ENCODE measurements around the gene IRX1. TPM values are rescaled to one million over a fixed set of nuclear protein-coding genes. Genes with fewer than 3 reads are reported as not detected.

Gene IRX1
- total RNA-seq, 3 donors from 2014 or later: not detected

DNA sequence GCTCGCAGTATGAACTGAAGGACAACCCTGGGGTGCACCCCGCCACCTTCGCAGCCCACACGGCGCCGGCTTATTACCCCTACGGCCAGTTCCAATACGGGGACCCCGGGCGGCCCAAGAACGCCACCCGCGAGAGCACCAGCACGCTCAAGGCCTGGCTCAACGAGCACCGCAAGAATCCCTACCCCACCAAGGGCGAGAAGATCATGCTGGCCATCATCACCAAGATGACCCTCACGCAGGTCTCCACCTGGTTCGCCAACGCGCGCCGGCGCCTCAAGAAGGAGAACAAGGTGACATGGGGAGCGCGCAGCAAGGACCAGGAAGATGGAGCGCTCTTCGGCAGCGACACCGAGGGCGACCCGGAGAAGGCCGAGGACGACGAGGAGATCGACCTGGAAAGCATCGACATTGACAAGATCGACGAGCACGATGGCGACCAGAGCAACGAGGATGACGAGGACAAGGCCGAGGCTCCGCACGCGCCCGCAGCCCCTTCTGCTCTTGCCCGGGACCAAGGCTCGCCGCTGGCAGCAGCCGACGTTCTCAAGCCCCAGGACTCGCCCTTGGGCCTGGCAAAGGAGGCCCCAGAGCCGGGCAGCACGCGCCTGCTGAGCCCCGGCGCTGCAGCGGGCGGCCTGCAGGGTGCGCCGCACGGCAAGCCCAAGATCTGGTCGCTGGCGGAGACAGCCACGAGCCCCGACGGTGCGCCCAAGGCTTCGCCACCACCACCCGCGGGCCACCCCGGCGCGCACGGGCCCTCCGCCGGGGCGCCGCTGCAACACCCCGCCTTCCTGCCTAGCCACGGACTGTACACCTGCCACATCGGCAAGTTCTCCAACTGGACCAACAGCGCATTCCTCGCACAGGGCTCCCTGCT, 3.8 kb downstream of the IRX1 start:
- ATAC-seq (no peak), DNase-seq (no peak)
- H3K9me3 ChIP-seq: no peaks in the 10 kb centered on the region
- H3K36me3 ChIP-seq (ENCODE audit: low read depth): no peaks in the 10 kb centered on the region
- H3K4me1 ChIP-seq (ENCODE audit: low read depth): no peaks in the 10 kb centered on the region
- TF ChIP-seq, protein P1, sequence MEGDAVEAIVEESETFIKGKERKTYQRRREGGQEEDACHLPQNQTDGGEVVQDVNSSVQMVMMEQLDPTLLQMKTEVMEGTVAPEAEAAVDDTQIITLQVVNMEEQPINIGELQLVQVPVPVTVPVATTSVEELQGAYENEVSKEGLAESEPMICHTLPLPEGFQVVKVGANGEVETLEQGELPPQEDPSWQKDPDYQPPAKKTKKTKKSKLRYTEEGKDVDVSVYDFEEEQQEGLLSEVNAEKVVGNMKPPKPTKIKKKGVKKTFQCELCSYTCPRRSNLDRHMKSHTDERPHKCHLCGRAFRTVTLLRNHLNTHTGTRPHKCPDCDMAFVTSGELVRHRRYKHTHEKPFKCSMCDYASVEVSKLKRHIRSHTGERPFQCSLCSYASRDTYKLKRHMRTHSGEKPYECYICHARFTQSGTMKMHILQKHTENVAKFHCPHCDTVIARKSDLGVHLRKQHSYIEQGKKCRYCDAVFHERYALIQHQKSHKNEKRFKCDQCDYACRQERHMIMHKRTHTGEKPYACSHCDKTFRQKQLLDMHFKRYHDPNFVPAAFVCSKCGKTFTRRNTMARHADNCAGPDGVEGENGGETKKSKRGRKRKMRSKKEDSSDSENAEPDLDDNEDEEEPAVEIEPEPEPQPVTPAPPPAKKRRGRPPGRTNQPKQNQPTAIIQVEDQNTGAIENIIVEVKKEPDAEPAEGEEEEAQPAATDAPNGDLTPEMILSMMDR (IDR thresholded peaks at IDR 0.05): no peak
- intact Hi-C loops (cut with DNase I, micrococcal nuclease): no loop called here
- H3K4me3 ChIP-seq: no peak overlapping the region

DNA sequence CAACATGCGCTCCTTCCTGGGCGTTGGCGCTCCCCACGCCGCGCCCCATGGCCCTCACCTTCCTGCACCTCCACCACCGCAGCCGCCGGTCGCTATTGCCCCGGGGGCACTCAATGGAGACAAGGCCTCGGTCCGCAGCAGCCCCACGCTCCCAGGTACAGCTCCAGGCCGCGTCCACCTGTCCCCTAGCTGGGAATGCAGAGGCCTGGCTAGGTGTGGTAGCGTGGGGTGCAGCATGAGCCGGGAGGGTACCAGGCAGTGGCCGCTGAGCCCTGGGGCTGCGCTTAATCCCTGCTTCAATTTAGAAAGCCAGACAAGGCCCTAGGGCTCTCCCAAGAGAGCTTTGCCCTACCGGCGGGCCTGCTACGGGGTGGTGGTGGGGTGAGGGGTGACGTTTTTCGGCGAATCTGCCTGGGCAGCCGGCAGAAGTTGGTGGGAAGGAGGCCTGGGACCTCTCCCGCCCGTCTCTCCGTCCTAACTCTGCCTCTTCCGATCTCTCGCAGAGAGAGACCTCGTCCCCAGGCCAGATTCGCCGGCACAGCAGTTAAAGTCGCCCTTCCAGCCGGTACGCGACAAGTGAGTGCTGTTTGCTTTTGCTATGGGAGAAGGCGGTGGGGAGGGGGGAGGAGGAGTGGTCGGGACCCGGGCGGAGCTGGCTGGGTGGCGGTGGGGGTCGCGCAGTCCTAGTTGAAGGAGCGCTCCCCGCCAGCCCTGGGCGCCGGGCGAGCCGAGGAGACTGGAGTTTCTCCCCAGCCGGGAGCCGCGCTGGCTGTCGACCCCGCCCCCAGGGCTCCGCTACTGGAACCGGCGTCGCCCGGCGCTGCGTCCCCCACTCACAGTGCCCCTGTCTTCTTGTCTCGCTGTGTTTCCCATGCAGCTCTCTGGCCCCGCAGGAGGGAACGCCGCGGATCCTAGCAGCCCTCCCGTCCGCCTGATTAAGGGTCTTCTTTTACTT, 4.8 kb downstream of the IRX1 start:
- H3K4me3 ChIP-seq: no peak overlapping the region

DNA sequence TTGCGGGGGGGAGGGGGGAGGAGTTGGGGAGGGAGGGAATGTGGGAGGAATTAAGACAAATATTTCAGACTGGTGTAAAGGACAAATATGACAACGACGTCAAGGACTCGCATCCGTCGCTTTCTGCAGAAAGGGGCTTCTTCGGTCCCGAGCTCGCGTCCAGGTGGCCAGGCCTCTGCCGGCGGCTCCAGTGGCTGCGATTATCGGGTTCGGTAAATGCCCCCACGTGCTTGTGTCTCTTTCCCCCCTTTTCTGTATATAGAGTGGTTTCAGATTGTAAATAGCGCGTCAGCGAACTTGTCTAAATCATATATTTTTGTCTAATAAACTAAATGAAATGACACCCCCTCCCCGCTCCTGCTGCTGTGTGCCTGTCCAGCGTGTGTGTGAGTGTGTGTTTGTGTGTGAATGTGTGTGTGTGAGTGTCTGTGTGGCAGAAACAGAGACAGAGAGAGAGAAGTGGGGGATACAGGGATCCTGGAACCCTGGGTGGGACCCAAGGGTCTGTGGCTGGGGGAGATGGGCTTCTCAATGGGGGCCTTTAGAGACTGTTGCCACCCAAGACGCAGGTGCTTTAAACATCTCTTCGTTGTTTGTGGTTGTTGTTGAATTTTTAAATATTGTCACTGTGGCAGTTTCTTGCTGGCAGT, 5.6 kb downstream of the IRX1 start:
- TF ChIP-seq, protein P1 (IDR thresholded peaks at IDR 0.05): no peak

More for the DNA sequence above, 4.8 kb downstream of the IRX1 start:
- intact Hi-C loops (cut with DNase I, micrococcal nuclease): no loop called here
- TF ChIP-seq, protein P1 (IDR thresholded peaks at IDR 0.05): no peak
- Histone ChIP-seq H3K4me1 (ENCODE audit: low read depth) (no peaks in the 10 kb centered on the region), H3K36me3 (ENCODE audit: low read depth) (no peaks in the 10 kb centered on the region), H3K9me3 (no peaks in the 10 kb centered on the region)
- no peak for ATAC-seq
- DNase-seq: no peak

DNA sequence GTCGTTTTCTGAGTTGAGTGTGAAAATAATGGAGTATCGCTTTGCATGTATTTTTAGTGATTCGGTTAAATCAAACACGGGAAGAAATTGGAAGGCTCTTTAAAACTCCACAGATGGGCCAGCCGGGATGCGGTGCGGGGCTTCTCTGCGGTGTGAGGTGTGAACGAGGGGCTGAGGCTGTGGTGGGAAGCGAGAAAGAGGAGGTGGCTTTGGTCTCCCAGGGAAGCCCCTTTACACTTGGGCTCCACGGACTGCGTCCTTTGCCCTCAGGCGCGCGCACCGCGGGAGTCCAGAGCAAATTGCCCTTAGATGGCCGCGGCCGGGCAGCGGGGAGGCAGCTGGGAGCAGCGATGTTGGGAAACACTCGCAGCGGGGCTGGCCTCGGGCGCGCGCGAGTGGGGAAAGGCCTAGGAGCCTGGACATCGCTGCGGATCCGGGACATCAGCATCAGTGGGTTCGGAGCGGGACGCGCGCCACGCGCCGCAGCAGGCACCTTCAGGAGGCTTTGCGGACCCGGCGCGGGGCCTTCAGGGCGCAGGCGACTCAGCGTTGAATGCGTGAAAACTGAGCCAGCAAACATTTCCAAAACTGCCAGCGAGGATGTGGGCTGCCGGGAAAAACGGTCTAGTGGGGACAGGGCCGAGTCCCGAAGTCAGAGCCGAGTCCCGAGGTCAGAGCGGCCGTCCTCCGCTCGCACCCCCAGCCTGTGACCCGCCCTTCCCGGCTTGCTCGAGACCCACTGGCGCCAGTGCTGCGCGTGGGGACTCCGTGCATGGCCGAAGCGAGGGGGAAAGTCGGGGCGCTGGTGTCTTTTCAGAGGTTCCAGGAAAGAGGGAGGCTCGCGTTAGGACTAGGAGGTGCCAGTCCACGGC, 6.5 kb downstream of the IRX1 start:
- Histone ChIP-seq H3K36me3 (ENCODE audit: low read depth) (no peaks in the 10 kb centered on the region), H3K9me3 (no peaks in the 10 kb centered on the region), H3K4me3 (no peak overlapping the region), H3K4me1 (ENCODE audit: low read depth) (no peaks in the 10 kb centered on the region)
- ATAC-seq (no peak), DNase-seq (no peak)
- intact Hi-C loops (cut with DNase I, micrococcal nuclease): no loop called here
- TF ChIP-seq, protein P1 (IDR thresholded peaks at IDR 0.05): no peak

More for the DNA sequence above, 5.6 kb downstream of the IRX1 start:
- H3K4me3 ChIP-seq: no peak overlapping the region
- intact Hi-C loops (cut with DNase I, micrococcal nuclease): no loop called here
- H3K9me3 ChIP-seq: no peaks in the 10 kb centered on the region
- DNase-seq (no peak), ATAC-seq (no peak)
- H3K4me1 ChIP-seq (ENCODE audit: low read depth): no peaks in the 10 kb centered on the region
- H3K36me3 ChIP-seq (ENCODE audit: low read depth): no peaks in the 10 kb centered on the region
